Keratinocyte (primary cell): ENCODE data around the gene AGO1. TPM values are rescaled to one million over a fixed set of nuclear protein-coding genes. Genes with fewer than 3 reads are reported as not detected.
A peak's percentile ranks its signal among the peaks of the same experiment; 100 is the strongest.

Experiments used
- DNase-seq: peaks from one replicate; pipeline ENCODE4 v3.0.0-alpha.2; 2011; ENCODE audit warnings: low read depth, missing footprints, low spot score
- FAIRE-seq: peaks from 2 replicates; lab custom pipeline; 2011; peaks lifted over from hg19 to GRCh38; lab: Jason Lieb, UNC
- H2AFZ ChIP-seq: 2 replicates; pipeline ENCODE4 v1.6.0; 2012; ENCODE audit warnings: low read length, control low read depth, inconsistent platforms; ENCODE audit not compliant: control insufficient read depth
- H3K27ac ChIP-seq: 2 replicates; pipeline ENCODE4 v1.5.1; 2011; ENCODE audit warnings: low read length; ENCODE audit not compliant: control insufficient read depth, insufficient read depth
- H3K27me3 ChIP-seq: 3 replicates; pipeline ENCODE4 v1.6.0; 2011; ENCODE audit warnings: low read length; ENCODE audit not compliant: control insufficient read depth, insufficient read depth; ENCODE audit errors: extremely low read depth
- H3K36me3 ChIP-seq, 2 experiments: 2 replicates in 1 of 2; 3 replicates in 1 of 2; pipeline ENCODE4 v1.5.1; 2011; ENCODE audit warnings: low read length in 2 of 2, mild to moderate bottlenecking in 1 of 2; ENCODE audit not compliant: control insufficient read depth in 2 of 2, insufficient read depth in 2 of 2; ENCODE audit errors: extremely low read depth in 1 of 2
- H3K4me1 ChIP-seq: 3 replicates; pipeline ENCODE4 v1.5.1; 2011; ENCODE audit warnings: low read length; ENCODE audit not compliant: control insufficient read depth, insufficient read depth; ENCODE audit errors: extremely low read depth
- H3K4me2 ChIP-seq: 3 replicates; pipeline ENCODE4 v1.6.0; 2011; ENCODE audit warnings: low read depth, low read length; ENCODE audit not compliant: control insufficient read depth, insufficient read depth; ENCODE audit errors: extremely low read depth
- H3K4me3 ChIP-seq, 3 experiments: fragments of 200-600 bp in 1 of 3; sonication (generic) in 1 of 3; 2 replicates in 2 of 3; 3 replicates in 1 of 3; pipeline ENCODE4 v1.5.1; 2011 to 2016; ENCODE audit warnings: low read length in 3 of 3, mild to moderate bottlenecking in 3 of 3, control low read depth in 2 of 3, inconsistent platforms in 1 of 3, low read depth in 1 of 3, mixed read lengths in 1 of 3, mixed run types in 1 of 3, moderate library complexity in 1 of 3; ENCODE audit not compliant: control insufficient read depth in 2 of 3, insufficient read depth in 2 of 3; ENCODE audit errors: extremely low read depth in 1 of 3
- H3K79me2 ChIP-seq: 2 replicates; pipeline ENCODE4 v1.6.0; 2012; ENCODE audit warnings: low read length; ENCODE audit not compliant: control insufficient read depth, insufficient read depth
- H3K9ac ChIP-seq: 3 replicates; pipeline ENCODE4 v1.6.0; 2011; ENCODE audit warnings: low read length; ENCODE audit not compliant: control insufficient read depth, insufficient read depth; ENCODE audit errors: extremely low read depth
- H3K9me1 ChIP-seq: 3 replicates; pipeline ENCODE4 v1.6.0; 2011; ENCODE audit warnings: low read length; ENCODE audit not compliant: control insufficient read depth, insufficient read depth; ENCODE audit errors: extremely low read depth
- H3K9me3 ChIP-seq: 2 replicates; pipeline ENCODE4 v1.5.1; 2012; ENCODE audit warnings: low read depth, low read length; ENCODE audit not compliant: control insufficient read depth
- H4K20me1 ChIP-seq: 3 replicates; pipeline ENCODE4 v1.6.0; 2011; ENCODE audit warnings: low read length; ENCODE audit not compliant: control insufficient read depth, insufficient read depth; ENCODE audit errors: extremely low read depth
- EZH2 ChIP-seq: IDR thresholded peaks from one replicate; pipeline ENCODE4 v1.6.1; 2012; ENCODE audit warnings: inconsistent platforms, mild to moderate bottlenecking, low read length, moderate library complexity
- dilution Hi-C: fragments of 300-500 bp; cut with MboI; formaldehyde crosslinking; loops from one replicate; pipeline ENCODE4 v1.7.0; 2020; ENCODE audit warnings: low sequenced_read_pairs; ENCODE audit not compliant: extremely low pct_ligation_motif_present
- polyA plus RNA-seq, 5 experiments: library from polyadenylated mRNA; depleted of rRNA in 3 of 5; stranded (reverse) in 3 of 5; stranded (forward) in 1 of 5; unstranded in 1 of 5; fragments of >200 nt; gene quantifications; 1 replicate in 1 of 5; 2 replicates in 3 of 5; 3 replicates in 1 of 5; pipeline versions ENCODE4 v1.2.1 to v1.2.3, GENCODE V29; 2011 to 2012; ENCODE audit warnings: missing spikeins in 2 of 5, low read depth in 1 of 5, low replicate concordance in 1 of 5
- TF ChIP-seq, protein P1 (sequence below), 3 experiments: IDR thresholded peaks in 1 of 3; conservative IDR thresholded peaks in 1 of 3; optimal IDR thresholded peaks in 1 of 3; 2 replicates in 2 of 3; 3 replicates in 1 of 3; pipeline versions ENCODE3 to v1.5.1; 2011; ENCODE audit warnings: low read length in 3 of 3, mild to moderate bottlenecking in 3 of 3, moderate library complexity in 2 of 3, control low read depth in 1 of 3, inconsistent platforms in 1 of 3; ENCODE audit not compliant: insufficient read depth in 2 of 3; ENCODE audit errors: extremely low read depth in 1 of 3

The AGO1 gene
- polyA plus RNA-seq, 1 donor (not counting 4 experiments of a cell fraction or from before 2014, with no cell fraction given) = 5.7 TPM

DNA sequence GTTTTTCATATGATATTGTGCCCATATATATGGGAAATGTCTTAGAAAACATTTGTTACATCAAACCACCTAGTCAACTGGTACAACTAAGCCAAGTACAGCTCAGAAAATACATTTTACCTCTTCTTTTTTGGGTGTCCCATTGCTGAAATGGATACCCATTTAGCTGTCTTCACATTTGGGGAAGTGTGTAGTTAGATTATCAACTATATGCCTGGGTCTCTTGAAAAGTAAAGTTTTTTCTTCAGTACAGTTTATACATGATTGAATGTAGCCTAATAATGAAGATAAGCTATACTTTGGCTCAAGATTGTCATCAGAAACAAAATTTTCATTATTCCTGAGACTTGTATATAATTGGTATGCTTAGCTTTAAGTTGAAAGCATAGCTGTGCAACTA, 49.9 kb downstream of the AGO1 start:
- Histone ChIP-seq H2AFZ (no peak overlapping the region), H3K9me3 (no peaks in the 10 kb centered on the region), H3K4me3 (peak overlapping the region in 2 of 3 experiments; percentile 82 to 95), H3K36me3 (no peaks in the 10 kb centered on the region), H3K4me2 (peak overlapping the region; percentile 75), H3K79me2 (peaks cover 63% of the 10 kb centered on the region), H3K9me1 (no peaks in the 10 kb centered on the region), H3K4me1 (peaks cover 12% of the 10 kb centered on the region), H3K27ac (no peak overlapping the region), H3K9ac (no peak overlapping the region), H3K27me3 (no peaks in the 10 kb centered on the region), H4K20me1 (no peaks in the 10 kb centered on the region)
- TF ChIP-seq, protein P1, sequence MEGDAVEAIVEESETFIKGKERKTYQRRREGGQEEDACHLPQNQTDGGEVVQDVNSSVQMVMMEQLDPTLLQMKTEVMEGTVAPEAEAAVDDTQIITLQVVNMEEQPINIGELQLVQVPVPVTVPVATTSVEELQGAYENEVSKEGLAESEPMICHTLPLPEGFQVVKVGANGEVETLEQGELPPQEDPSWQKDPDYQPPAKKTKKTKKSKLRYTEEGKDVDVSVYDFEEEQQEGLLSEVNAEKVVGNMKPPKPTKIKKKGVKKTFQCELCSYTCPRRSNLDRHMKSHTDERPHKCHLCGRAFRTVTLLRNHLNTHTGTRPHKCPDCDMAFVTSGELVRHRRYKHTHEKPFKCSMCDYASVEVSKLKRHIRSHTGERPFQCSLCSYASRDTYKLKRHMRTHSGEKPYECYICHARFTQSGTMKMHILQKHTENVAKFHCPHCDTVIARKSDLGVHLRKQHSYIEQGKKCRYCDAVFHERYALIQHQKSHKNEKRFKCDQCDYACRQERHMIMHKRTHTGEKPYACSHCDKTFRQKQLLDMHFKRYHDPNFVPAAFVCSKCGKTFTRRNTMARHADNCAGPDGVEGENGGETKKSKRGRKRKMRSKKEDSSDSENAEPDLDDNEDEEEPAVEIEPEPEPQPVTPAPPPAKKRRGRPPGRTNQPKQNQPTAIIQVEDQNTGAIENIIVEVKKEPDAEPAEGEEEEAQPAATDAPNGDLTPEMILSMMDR (optimal IDR thresholded peaks at IDR 0.05 in 1 of 3, IDR thresholded peaks at IDR 0.05 in 1 of 3, conservative IDR thresholded peaks at IDR 0.05 in 1 of 3; ENCODE audit: extremely low read depth in 1 of 3, insufficient read depth in 2 of 3, low read length in 3 of 3) = no peak
- no peak for TF ChIP-seq EZH2
- DNase-seq (no peak), FAIRE-seq (no peak)
- dilution Hi-C loops = no loop called here

DNA sequence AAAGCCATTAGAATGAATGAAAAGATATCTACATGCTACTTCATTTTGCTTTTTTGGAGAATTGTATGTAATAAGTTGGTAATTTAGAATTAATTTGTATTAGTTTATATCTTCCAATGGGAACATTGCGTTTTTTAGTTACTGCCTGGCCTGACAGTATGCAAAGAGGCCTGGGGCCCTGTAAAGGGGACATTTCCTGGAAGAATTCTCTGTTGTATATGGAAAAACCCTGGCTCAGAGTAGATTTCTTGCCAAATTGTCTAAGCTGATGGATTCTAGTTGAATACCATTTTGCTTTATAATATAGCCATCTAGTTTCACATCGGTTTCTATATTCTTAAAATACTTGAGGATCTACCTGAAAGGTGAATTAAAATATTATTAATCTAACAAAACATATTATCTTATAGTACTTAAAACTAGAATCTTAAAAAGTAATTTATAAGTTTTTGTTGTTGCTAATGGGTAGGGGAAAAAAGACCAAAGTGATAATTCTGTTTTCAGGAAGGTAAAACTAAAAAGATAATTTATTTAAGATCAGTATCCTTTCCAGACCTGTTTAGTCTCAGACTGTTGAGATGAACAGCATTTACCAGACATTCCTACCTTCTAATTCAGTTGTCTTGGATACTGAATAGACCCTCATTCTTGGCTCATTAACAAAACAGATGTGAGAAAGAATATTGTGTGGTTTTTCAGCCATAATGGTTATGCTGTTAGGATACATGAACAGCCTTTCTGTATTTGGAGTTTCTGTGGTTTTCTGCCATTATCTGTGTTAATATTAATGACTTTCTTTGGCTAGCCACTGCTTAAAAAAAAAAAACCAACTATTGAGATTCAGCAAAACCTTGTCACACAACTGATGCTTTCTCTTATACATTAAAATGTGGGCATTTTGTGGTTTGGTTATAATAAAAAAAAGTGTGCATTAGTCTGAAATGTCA, 52.7 kb downstream of the AGO1 start:
- Histone ChIP-seq H3K4me1 (peaks cover 12% of the 10 kb centered on the region), H3K9ac (no peak overlapping the region), H3K9me1 (no peaks in the 10 kb centered on the region), H3K36me3 (no peaks in the 10 kb centered on the region), H3K4me3 (no peak overlapping the region), H3K27ac (no peak overlapping the region), H3K79me2 (peaks cover 88% of the 10 kb centered on the region), H3K9me3 (no peaks in the 10 kb centered on the region), H2AFZ (no peak overlapping the region), H3K27me3 (no peaks in the 10 kb centered on the region), H4K20me1 (no peaks in the 10 kb centered on the region), H3K4me2 (no peak overlapping the region)
- no peak for FAIRE-seq
- TF ChIP-seq, protein P1 (optimal IDR thresholded peaks at IDR 0.05 in 1 of 3, IDR thresholded peaks at IDR 0.05 in 1 of 3, conservative IDR thresholded peaks at IDR 0.05 in 1 of 3; ENCODE audit: extremely low read depth in 1 of 3, insufficient read depth in 2 of 3, low read length in 3 of 3) = no peak
- TF ChIP-seq EZH2 = no peak
- DNase-seq = no peak
- dilution Hi-C loops = no loop called here
